HEK293T (cell line): Measurements from ENCODE around the gene CFAP161.

Source experiments
- CTCF ChIA-PET: fragments of 350-600 bp; formaldehyde crosslinking; extraction: SDS; loops from one replicate; lab custom pipeline; 2021; ENCODE audit warnings: antibody characterized with exemption, inconsistent platforms; lab: Yijun Ruan, JAX
- POLR2A ChIA-PET: fragments of 350-600 bp; formaldehyde crosslinking; extraction: SDS; loops from one replicate; lab custom pipeline; 2020; ENCODE audit warnings: antibody characterized with exemption, inconsistent platforms; lab: Yijun Ruan, JAX
- DNase-seq: peaks from one replicate; pipeline ENCODE4 v3.0.0; 2012; ENCODE audit warnings: mixed read lengths; ENCODE audit errors: extremely low spot score
- ARNT ChIP-seq: fragments of 450-650 bp; IDR thresholded peaks from 2 replicates; pipeline ENCODE4 v1.6.1; 2017; ENCODE audit warnings: mild to moderate bottlenecking
- BHLHE40 ChIP-seq: fragments of 450-650 bp; IDR thresholded peaks from 2 replicates; pipeline ENCODE4 v1.6.1; 2016; ENCODE audit warnings: mild to moderate bottlenecking, moderate library complexity, borderline replicate concordance
- CTBP1 ChIP-seq: fragments of 450-650 bp; IDR thresholded peaks from 2 replicates; pipeline ENCODE4 v1.6.1; 2016; ENCODE audit warnings: borderline replicate concordance
- ELF4 ChIP-seq: fragments of 450-650 bp; IDR thresholded peaks from 2 replicates; pipeline ENCODE4 v1.6.1; 2017; ENCODE audit warnings: antibody characterized with exemption
- FOXA1 ChIP-seq: fragments of 450-650 bp; IDR thresholded peaks from 2 replicates; pipeline ENCODE4 v1.6.1; 2016; ENCODE audit warnings: mild to moderate bottlenecking
- FOXK2 ChIP-seq: fragments of 450-650 bp; IDR thresholded peaks from 2 replicates; pipeline ENCODE4 v1.6.1; 2016; ENCODE audit warnings: mild to moderate bottlenecking
- FOXM1 ChIP-seq: fragments of 450-650 bp; IDR thresholded peaks from 2 replicates; pipeline ENCODE4 v1.6.1; 2017; ENCODE audit warnings: mild to moderate bottlenecking, borderline replicate concordance
- HDGF ChIP-seq: fragments of 450-650 bp; IDR thresholded peaks from 2 replicates; pipeline ENCODE4 v1.6.1; 2017; ENCODE audit warnings: antibody characterized with exemption, borderline replicate concordance
- L3MBTL2 ChIP-seq: fragments of 450-650 bp; conservative IDR thresholded peaks from 2 replicates; pipeline ENCODE4 v1.6.1; 2016; ENCODE audit warnings: mild to moderate bottlenecking
- LEF1 ChIP-seq: fragments of 450-650 bp; IDR thresholded peaks from 2 replicates; pipeline ENCODE4 v1.6.1; 2017; ENCODE audit warnings: mild to moderate bottlenecking, borderline replicate concordance
- NFRKB ChIP-seq: fragments of 450-650 bp; IDR thresholded peaks from 2 replicates; pipeline ENCODE4 v1.6.1; 2016; ENCODE audit warnings: mild to moderate bottlenecking, moderate library complexity
- SP1 ChIP-seq: fragments of 450-650 bp; IDR thresholded peaks from 2 replicates; pipeline ENCODE4 v1.6.1; 2017
- SUZ12 ChIP-seq: fragments of 450-650 bp; IDR thresholded peaks from 2 replicates; pipeline ENCODE4 v1.6.1; 2016; ENCODE audit warnings: mild to moderate bottlenecking
- TARDBP ChIP-seq: fragments of 450-650 bp; IDR thresholded peaks from 2 replicates; pipeline ENCODE4 v1.6.1; 2016
- ZNF384 ChIP-seq: fragments of 450-650 bp; IDR thresholded peaks from 2 replicates; pipeline ENCODE4 v1.6.1; 2016
- TF ChIP-seq, protein P1 (sequence below): fragments of 450-650 bp; IDR thresholded peaks from 2 replicates; pipeline ENCODE4 v1.6.1; 2016

CFAP161 gene

GRCh38 chr15:81178365-81178764 is 44.3 kb downstream of the CFAP161 start:
- DNase-seq, result no peak
- ChIA-PET CTCF (interaction anchor here (2.7 kb wide), 1 partner anchor 88 kb away, joined by 12 read pairs; no protein-coding TSS in a partner anchor), POLR2A (no interaction called here)
- no peak for TF ChIP-seq NFRKB
- no peak for TF ChIP-seq SUZ12
- no peak for TF ChIP-seq BHLHE40
- no peak for TF ChIP-seq FOXK2
- TF ChIP-seq HDGF, result no peak
- no peak for TF ChIP-seq CTBP1
- no peak for TF ChIP-seq FOXA1
- no peak for TF ChIP-seq LEF1
- no peak for TF ChIP-seq L3MBTL2
- TF ChIP-seq SP1, result no peak
- TF ChIP-seq ARNT, result no peak
- no peak for TF ChIP-seq ZNF384

DNA sequence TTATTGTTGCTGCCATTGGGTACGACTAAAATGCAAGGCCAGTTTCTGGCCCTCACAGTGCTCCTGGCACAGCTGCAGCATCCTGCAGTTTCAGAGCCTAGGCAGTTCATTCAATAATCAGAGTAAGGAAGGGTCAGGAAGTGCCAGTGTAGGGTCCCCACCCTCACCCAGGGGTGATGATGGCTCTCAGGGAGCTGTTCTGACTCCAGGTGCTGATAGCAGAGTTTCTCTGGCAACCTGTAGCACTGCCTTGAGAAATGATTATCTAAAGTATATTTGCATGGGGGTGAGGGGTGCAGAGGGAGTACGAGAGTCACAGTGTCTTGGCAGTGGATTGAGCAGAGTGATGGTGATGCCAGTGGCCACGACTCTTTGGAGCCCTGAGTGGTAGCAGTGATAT is 47.1 kb downstream of the CFAP161 start:
- ChIA-PET CTCF (no interaction called here), POLR2A (no interaction called here)
- TF ChIP-seq FOXM1, result no peak
- no peak for TF ChIP-seq FOXK2
- TF ChIP-seq NFRKB, result no peak
- TF ChIP-seq, protein P1, sequence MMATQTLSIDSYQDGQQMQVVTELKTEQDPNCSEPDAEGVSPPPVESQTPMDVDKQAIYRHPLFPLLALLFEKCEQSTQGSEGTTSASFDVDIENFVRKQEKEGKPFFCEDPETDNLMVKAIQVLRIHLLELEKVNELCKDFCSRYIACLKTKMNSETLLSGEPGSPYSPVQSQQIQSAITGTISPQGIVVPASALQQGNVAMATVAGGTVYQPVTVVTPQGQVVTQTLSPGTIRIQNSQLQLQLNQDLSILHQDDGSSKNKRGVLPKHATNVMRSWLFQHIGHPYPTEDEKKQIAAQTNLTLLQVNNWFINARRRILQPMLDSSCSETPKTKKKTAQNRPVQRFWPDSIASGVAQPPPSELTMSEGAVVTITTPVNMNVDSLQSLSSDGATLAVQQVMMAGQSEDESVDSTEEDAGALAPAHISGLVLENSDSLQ, result no peak
- TF ChIP-seq HDGF, result no peak
- no peak for TF ChIP-seq SP1
- TF ChIP-seq CTBP1, result no peak
- TF ChIP-seq BHLHE40, result no peak
- no peak for TF ChIP-seq LEF1
- DNase-seq, result no peak

DNA sequence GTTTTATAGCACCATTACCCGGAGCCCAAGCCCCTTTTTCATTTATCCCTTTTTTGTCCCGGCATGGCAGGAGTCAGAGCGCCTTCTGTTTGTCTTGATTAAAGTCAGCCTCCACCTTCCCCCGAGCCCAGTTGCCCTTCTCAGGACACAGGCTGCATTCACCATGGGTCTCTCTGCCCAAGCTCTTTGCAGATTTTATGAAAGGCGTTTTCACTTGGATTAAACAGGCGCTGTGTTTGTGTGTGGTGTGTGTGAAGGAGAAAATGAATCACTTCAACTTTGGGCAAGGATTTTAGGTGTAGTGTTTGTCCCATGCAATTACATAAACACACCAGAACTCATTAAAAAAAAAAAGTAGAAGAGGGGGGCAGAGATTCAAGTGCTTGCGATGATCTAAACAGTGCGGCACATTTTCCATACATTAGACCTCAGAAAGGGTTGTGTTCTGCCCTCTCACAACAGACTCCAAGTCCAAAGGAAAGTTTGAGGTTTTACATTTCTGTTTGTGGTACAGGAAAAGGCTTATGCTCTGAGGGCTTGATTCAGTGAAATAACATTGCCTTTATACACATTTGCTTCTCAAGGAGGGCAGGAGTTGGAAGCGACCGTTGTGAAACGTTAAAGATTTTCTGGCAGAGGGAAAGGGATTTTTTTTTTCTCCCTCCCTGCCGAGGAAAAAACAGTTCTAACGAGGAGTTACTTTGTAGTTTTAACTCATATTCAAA is 48.1 kb downstream of the CFAP161 start:
- POLR2A ChIA-PET, result interaction anchor here (1.0 kb wide), 1 partner anchor 79 kb away, joined by 3 read pairs; no protein-coding TSS in a partner anchor
- no peak for DNase-seq
- CTCF ChIA-PET, result interaction anchor here (1.7 kb wide), 1 partner anchor 84 kb away, joined by 10 read pairs; no protein-coding TSS in a partner anchor
- TF ChIP-seq, protein P1, result no peak

GRCh38 chr15:81182756-81183438 is 48.8 kb downstream of the CFAP161 start:
- ChIA-PET CTCF (interaction anchor here (1.7 kb wide), 1 partner anchor 83 kb away, joined by 10 read pairs; no protein-coding TSS in a partner anchor), POLR2A (interaction anchor here (1.0 kb wide), 1 partner anchor 78 kb away, joined by 3 read pairs; no protein-coding TSS in a partner anchor)
- DNase-seq, result no peak
- TF ChIP-seq FOXM1 (no peak), SUZ12 (no peak), ZNF384 (no peak), L3MBTL2 (no peak), LEF1 (no peak), ARNT (no peak), CTBP1 (no peak), HDGF (no peak), FOXK2 (no peak), BHLHE40 (no peak), FOXA1 (no peak), ELF4 (no peak), SP1 (no peak), NFRKB (no peak), TARDBP (no peak)
- TF ChIP-seq, protein P1, result no peak

DNA sequence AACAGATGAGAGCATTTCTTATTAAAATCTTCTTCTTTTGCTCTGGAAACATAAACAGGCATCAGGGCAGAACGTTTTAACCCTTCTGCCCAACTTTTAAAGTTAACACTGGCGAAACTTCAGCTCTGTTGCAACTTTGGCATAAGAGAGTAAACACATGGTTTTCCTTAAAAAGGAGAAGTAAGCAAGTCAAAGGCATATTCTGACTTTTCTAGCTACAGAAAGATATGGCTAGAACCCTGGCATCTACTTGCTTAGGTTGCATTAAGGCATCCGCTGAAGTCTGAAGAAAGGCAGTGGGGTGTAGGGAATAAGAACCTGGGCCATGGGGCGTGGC is 49.3 kb downstream of the CFAP161 start:
- TF ChIP-seq ARNT (no peak), SUZ12 (no peak), FOXM1 (no peak), CTBP1 (no peak), TARDBP (no peak), ELF4 (no peak), L3MBTL2 (no peak), HDGF (no peak), ZNF384 (no peak), FOXK2 (no peak), LEF1 (no peak), SP1 (no peak), BHLHE40 (no peak), NFRKB (no peak), FOXA1 (no peak)
- TF ChIP-seq, protein P1, result no peak
- no peak for DNase-seq
- POLR2A ChIA-PET, result no interaction called here
- CTCF ChIA-PET, result interaction anchor here (1.7 kb wide), 1 partner anchor 83 kb away, joined by 10 read pairs; no protein-coding TSS in a partner anchor
